Measurements from ENCODE around the gene POLRMT. TPM values are rescaled to one million over a fixed set of nuclear protein-coding genes. Genes with fewer than 3 reads are reported as not detected.

POLRMT gene
- polyA plus RNA-seq, 3 donors, result 54.6 to 68.8 (median 58.1) TPM

- DNase-seq (ENCODE audit: extremely low read depth in 1 of 11, low read depth in 9 of 11, low spot score in 4 of 11), result no peak
Measured at GRCh38 chr19:619286-620002, 13.9 kb downstream of the POLRMT start.

- DNase-seq (ENCODE audit: extremely low read depth in 1 of 11, low read depth in 9 of 11, low spot score in 4 of 11), result no peak
Measured at GRCh38 chr19:618674-619285, 14.6 kb downstream of the POLRMT start.

- DNase-seq (ENCODE audit: extremely low read depth in 1 of 11, low read depth in 9 of 11, low spot score in 4 of 11), result no peak
Measured at GRCh38 chr19:618247-618619, 15.1 kb downstream of the POLRMT start.

- DNase-seq (ENCODE audit: extremely low read depth in 1 of 11, low read depth in 9 of 11, low spot score in 4 of 11), result no peak
Measured at GRCh38 chr19:617551-618246, 15.6 kb downstream of the POLRMT start.

GRCh38 chr19:616747-617526 is 16.4 kb downstream of the POLRMT start:
- DNase-seq (ENCODE audit: extremely low read depth in 1 of 11, low read depth in 9 of 11, low spot score in 4 of 11), result no peak

GRCh38 chr19:616062-616700 is 17.2 kb downstream of the POLRMT start:
- no peak for DNase-seq (ENCODE audit: extremely low read depth in 1 of 11, low read depth in 9 of 11, low spot score in 4 of 11)

- no peak for DNase-seq (ENCODE audit: extremely low read depth in 1 of 11, low read depth in 9 of 11, low spot score in 4 of 11)
Measured at GRCh38 chr19:615619-616018, 17.7 kb downstream of the POLRMT start.

GRCh38 chr19:613732-614567 is 19.4 kb downstream of the POLRMT start:
- no peak for DNase-seq (ENCODE audit: extremely low read depth in 1 of 11, low read depth in 9 of 11, low spot score in 4 of 11)

- DNase-seq (ENCODE audit: extremely low read depth in 1 of 11, low read depth in 9 of 11, low spot score in 4 of 11), result no peak
Measured at GRCh38 chr19:612941-613340, 20.4 kb downstream of the POLRMT start.

GRCh38 chr19:611481-611868 is 21.9 kb downstream of the POLRMT start:
- no peak for DNase-seq (ENCODE audit: extremely low read depth in 1 of 11, low read depth in 9 of 11, low spot score in 4 of 11)

- DNase-seq (ENCODE audit: extremely low read depth in 1 of 11, low read depth in 9 of 11, low spot score in 4 of 11), result peak in 1 of 11 donors; percentile 45
Measured at GRCh38 chr19:610801-611480, 22.4 kb downstream of the POLRMT start.

GRCh38 chr19:610071-610800 is 23.1 kb downstream of the POLRMT start:
- DNase-seq (ENCODE audit: extremely low read depth in 1 of 11, low read depth in 9 of 11, low spot score in 4 of 11), result no peak

GRCh38 chr19:609004-609346 is 24.4 kb downstream of the POLRMT start:
- no peak for DNase-seq (ENCODE audit: extremely low read depth in 1 of 11, low read depth in 9 of 11, low spot score in 4 of 11)

GRCh38 chr19:608155-609003 is 25.0 kb downstream of the POLRMT start:
- no peak for DNase-seq (ENCODE audit: extremely low read depth in 1 of 11, low read depth in 9 of 11, low spot score in 4 of 11)

GRCh38 chr19:607301-608154 is 25.8 kb downstream of the POLRMT start:
- DNase-seq (ENCODE audit: extremely low read depth in 1 of 11, low read depth in 9 of 11, low spot score in 4 of 11), result no peak

All from renal cortex interstitium (tissue), 11 donors.